Nephron progenitor cell (in vitro differentiated cells): Measurements from ENCODE around the gene ZBED5.

Experiments used
- DNase-seq: peaks from one replicate; pipeline ENCODE4 v3.0.0; 2021
- H3K27ac Mint-ChIP-seq: 2 replicates; pipeline ENCODE4 v1.8.0; 2021; ENCODE audit warnings: mild to moderate bottlenecking, moderate library complexity, mixed read lengths
- H3K27me3 Mint-ChIP-seq: 2 replicates; pipeline ENCODE4 v1.8.0; 2021; ENCODE audit warnings: mild to moderate bottlenecking, low read depth, mixed read lengths; ENCODE audit not compliant: poor library complexity
- H3K36me3 Mint-ChIP-seq: 2 replicates; pipeline ENCODE4 v1.8.0; 2021; ENCODE audit warnings: low read depth, mixed read lengths
- H3K4me1 Mint-ChIP-seq: 2 replicates; pipeline ENCODE4 v1.8.0; 2021; ENCODE audit warnings: mixed read lengths
- H3K4me3 Mint-ChIP-seq: 2 replicates; pipeline ENCODE4 v1.8.0; 2021; ENCODE audit warnings: mild to moderate bottlenecking, moderate library complexity, mixed read lengths
- H3K9me3 Mint-ChIP-seq: 2 replicates; pipeline ENCODE4 v1.8.0; 2021; ENCODE audit warnings: mild to moderate bottlenecking, moderate library complexity, mixed read lengths
- TF ChIP-seq, protein P1 (sequence below): fragments of 200-600 bp; sonication (generic); IDR thresholded peaks from 2 replicates; pipeline ENCODE4 v1.5.0; 2021; ENCODE audit warnings: antibody characterized with exemption

The ZBED5 gene

DNA sequence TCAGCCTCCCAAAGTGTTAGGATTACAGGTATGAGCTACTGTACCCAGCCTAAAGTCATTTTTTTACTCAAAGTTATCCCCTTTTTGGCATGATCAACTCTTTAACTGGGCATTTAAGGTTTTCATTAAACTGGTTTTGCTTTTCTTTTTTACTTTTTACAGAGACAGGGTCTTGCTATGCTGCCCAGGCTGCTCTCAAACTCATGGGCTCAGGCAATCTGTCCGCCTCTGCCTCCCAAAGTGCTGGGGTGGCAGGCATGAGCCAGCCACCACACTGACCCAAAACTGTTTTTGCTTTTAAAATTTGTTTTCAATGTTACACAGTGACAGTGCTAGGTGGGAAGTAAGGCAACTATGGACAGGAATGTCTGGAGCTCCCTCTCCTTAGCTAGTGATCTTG, 3.9 kb upstream of the ZBED5 start:
- DNase-seq = no peak
- Mint-ChIP-seq H3K36me3 (peaks cover 9% of the 10 kb centered on the region), H3K27ac (peak overlapping the region; percentile 72), H3K27me3 (no peaks in the 10 kb centered on the region), H3K9me3 (peaks cover 7% of the 10 kb centered on the region), H3K4me3 (no peak overlapping the region), H3K4me1 (peaks cover 31% of the 10 kb centered on the region)
- TF ChIP-seq, protein P1, sequence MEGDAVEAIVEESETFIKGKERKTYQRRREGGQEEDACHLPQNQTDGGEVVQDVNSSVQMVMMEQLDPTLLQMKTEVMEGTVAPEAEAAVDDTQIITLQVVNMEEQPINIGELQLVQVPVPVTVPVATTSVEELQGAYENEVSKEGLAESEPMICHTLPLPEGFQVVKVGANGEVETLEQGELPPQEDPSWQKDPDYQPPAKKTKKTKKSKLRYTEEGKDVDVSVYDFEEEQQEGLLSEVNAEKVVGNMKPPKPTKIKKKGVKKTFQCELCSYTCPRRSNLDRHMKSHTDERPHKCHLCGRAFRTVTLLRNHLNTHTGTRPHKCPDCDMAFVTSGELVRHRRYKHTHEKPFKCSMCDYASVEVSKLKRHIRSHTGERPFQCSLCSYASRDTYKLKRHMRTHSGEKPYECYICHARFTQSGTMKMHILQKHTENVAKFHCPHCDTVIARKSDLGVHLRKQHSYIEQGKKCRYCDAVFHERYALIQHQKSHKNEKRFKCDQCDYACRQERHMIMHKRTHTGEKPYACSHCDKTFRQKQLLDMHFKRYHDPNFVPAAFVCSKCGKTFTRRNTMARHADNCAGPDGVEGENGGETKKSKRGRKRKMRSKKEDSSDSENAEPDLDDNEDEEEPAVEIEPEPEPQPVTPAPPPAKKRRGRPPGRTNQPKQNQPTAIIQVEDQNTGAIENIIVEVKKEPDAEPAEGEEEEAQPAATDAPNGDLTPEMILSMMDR = no peak

- DNase-seq = no peak
- Mint-ChIP-seq H3K27ac (no peak overlapping the region), H3K4me1 (peaks cover 37% of the 10 kb centered on the region), H3K9me3 (peaks cover 3% of the 10 kb centered on the region), H3K36me3 (peaks cover 12% of the 10 kb centered on the region), H3K27me3 (no peaks in the 10 kb centered on the region), H3K4me3 (no peak overlapping the region)
- TF ChIP-seq, protein P1 = no peak
Measured at GRCh38 chr11:10861047-10861446, 3.2 kb upstream of the ZBED5 start.

- Mint-ChIP-seq H3K9me3 (no peaks in the 10 kb centered on the region), H3K27ac (peak overlapping the region; percentile 100), H3K27me3 (no peaks in the 10 kb centered on the region), H3K4me1 (peaks cover 52% of the 10 kb centered on the region), H3K36me3 (peaks cover 21% of the 10 kb centered on the region), H3K4me3 (peak overlapping the region; percentile 99)
- peak; percentile 76 for DNase-seq
- TF ChIP-seq, protein P1 = no peak
Measured at GRCh38 chr11:10858439-10859325, 829 bp upstream of the ZBED5 start.

- Mint-ChIP-seq H3K4me1 (peaks cover 45% of the 10 kb centered on the region), H3K4me3 (peak overlapping the region; percentile 99), H3K36me3 (peaks cover 34% of the 10 kb centered on the region), H3K27ac (peak overlapping the region; percentile 100), H3K27me3 (no peaks in the 10 kb centered on the region), H3K9me3 (no peaks in the 10 kb centered on the region)
- DNase-seq = no peak
- TF ChIP-seq, protein P1 = no peak
Measured at GRCh38 chr11:10857459-10857708, 469 bp downstream of the ZBED5 start.

DNA sequence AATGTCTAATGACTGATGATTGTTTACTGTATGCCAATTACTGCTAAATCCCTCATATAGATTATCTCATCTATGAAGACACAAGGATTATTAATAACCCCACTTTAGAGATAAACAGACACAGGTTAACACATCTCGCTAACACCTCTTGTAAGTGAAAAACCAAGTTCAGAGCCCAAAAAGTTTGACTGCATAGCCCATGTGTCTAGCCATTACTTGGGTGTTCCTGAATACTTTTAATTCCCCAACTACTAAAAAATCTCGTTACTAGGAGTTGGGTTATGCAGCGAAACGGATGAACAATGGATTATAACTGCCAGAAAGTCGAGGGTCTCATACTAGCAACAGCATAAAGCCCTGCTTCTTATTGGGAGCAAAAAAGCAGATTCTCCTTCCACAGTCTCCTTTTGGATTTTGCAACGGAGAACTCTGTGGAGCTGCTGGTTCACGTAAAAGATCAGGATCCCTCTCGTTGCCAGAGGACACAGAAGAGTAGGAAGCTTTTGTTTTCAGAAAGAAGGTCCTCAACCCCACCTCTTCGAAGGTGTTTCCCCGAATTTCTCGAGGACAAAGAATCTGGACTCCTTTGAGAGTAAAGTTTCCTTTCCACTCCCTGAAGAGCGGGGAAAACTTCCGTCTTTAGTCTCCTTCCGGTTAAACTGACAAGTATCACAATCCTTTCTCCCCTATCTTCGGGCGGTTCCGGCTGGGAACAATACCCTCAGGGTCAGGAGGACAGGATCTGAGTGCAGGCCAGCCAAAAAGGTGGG, 979 bp downstream of the ZBED5 start:
- H3K36me3 Mint-ChIP-seq = peaks cover 40% of the 10 kb centered on the region
- DNase-seq = peak; percentile 31

More for the DNA sequence above, 979 bp downstream of the ZBED5 start:
- Mint-ChIP-seq H3K27me3 (no peaks in the 10 kb centered on the region), H3K4me3 (peak overlapping the region; percentile 99), H3K4me1 (peaks cover 41% of the 10 kb centered on the region), H3K9me3 (no peaks in the 10 kb centered on the region), H3K27ac (peak overlapping the region; percentile 100)
- TF ChIP-seq, protein P1 = no peak
